HG03378 (cell line): Measurements from ENCODE around the gene C1orf198.
"Not testable (repeated sequence)": the region's sequence is repeated elsewhere in the genome, so short reads cannot be mapped to it uniquely, and the experiment has no call there.

Experiments used
- ATAC-seq: cut with Tn5 transposase; IDR thresholded peaks from one replicate; pipeline ENCODE4 v1.9.1; 2021; ENCODE audit warnings: mild to moderate bottlenecking, moderate library complexity; ENCODE audit not compliant: unreplicated experiment

C1orf198 gene

GRCh38 chr1:230861970-230862595, 6.2 kb downstream of the C1orf198 start:
- ATAC-seq, result no peak

GRCh38 chr1:230861489-230861888, 6.8 kb downstream of the C1orf198 start:
- no peak for ATAC-seq

- no peak for ATAC-seq
These were observed 7.5 kb downstream of the C1orf198 start for GRCh38 chr1:230860617-230861384.

GRCh38 chr1:230858918-230859729, 9.2 kb downstream of the C1orf198 start:
- ATAC-seq, result no peak

- no peak for ATAC-seq
These were observed 10.0 kb downstream of the C1orf198 start for GRCh38 chr1:230858236-230858820.

- ATAC-seq, result no peak
These were observed 10.5 kb downstream of the C1orf198 start for GRCh38 chr1:230857822-230858221.

- ATAC-seq, result no peak
These were observed 11.2 kb downstream of the C1orf198 start for GRCh38 chr1:230857077-230857476.

- no peak for ATAC-seq
These were observed 12.4 kb downstream of the C1orf198 start for GRCh38 chr1:230855886-230856285.

- no peak for ATAC-seq
These were observed 13.9 kb downstream of the C1orf198 start for GRCh38 chr1:230854423-230854822.

GRCh38 chr1:230853731-230854130, 14.6 kb downstream of the C1orf198 start:
- ATAC-seq, result no peak

GRCh38 chr1:230852959-230853358, 15.4 kb downstream of the C1orf198 start:
- no peak for ATAC-seq

GRCh38 chr1:230851291-230851691, 17.0 kb downstream of the C1orf198 start:
- no peak for ATAC-seq

- no peak for ATAC-seq
These were observed 17.8 kb downstream of the C1orf198 start for GRCh38 chr1:230850547-230850946.

GRCh38 chr1:230849451-230850224, 18.7 kb downstream of the C1orf198 start:
- ATAC-seq, result no peak

GRCh38 chr1:230848235-230848634, 20.1 kb downstream of the C1orf198 start:
- ATAC-seq, result no peak

GRCh38 chr1:230845184-230845583, 23.1 kb downstream of the C1orf198 start:
- not testable (repeated sequence) for ATAC-seq

GRCh38 chr1:230844561-230844960, 23.8 kb downstream of the C1orf198 start:
- ATAC-seq, result no peak

- no peak for ATAC-seq
These were observed 24.6 kb downstream of the C1orf198 start for GRCh38 chr1:230843503-230844309.

- ATAC-seq, result no peak
These were observed 25.5 kb downstream of the C1orf198 start for GRCh38 chr1:230842801-230843200.

- no peak for ATAC-seq
These were observed 29.1 kb downstream of the C1orf198 start for GRCh38 chr1:230839173-230839572.
